Measurements from ENCODE around the gene LRP8. TPM values are rescaled to one million over a fixed set of nuclear protein-coding genes. Genes with fewer than 3 reads are reported as not detected.
A peak's percentile ranks its signal among the peaks of the same experiment; 100 is the strongest.

The LRP8 gene
- total and polyA plus RNA-seq, 5 experiments from 2014 or later, result 0.75 to 11.7 (median 1.4) TPM

DNA sequence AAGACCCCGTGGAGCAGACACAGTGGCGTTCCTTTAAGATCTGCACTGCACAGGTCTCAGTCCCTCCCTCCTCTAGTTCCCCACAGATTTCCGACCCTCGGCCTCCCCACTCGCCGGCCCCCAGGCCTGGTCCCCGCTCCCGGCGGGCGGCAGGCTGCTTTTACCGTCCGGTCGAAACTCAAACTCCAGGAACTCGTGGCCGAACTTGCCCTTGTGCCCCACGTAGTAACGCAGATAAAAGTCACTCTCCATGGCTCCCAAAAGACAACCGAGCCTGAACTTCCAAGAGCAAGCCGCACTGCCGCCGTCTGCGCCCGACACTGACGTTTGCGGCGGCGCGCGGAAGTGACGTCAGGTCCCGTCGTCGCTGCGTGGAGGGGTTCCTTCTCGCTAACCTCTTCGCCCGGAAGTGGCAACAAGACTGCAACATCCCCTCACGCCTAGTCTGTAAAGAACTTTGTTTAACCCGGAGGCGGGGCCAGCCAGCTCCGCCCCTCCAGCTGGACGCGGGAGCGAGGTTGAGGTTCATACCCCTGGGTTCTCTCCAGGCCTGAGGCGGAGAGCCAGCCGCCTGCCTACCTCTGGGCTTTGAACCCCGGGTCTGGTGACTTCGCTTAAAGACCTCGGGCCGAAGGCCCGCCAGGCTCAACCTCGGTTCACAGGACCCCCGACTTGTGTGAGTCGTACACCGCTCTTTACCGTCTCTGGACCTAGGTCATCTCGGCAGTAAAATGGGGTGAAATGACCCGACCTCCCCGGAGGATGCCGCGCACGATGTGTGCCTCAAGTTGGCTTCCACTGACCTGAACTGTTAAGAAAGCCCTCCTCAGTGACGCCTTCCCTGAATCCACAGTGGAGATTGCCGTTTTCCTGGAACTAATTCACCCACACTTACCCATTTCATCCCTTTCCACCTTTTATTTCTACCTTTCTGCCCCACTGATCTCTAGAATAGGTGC, 89.4 kb downstream of the LRP8 start, which contains the start of gene MAGOH:
Gene MAGOH, minus strand, starts transcription at position 322 of the 959 bp plus-strand sequence. Its CDS starts 70 bp downstream, at position 252.
- DNase-seq, result peak; percentile 87 to 97 (median 94)
- ATAC-seq, result peak; percentile 97 to 98
- Mint-ChIP-seq H3K27ac (peak within 1 kb of the TSS; percentile 92 to 99 (median 98)), H3K36me3 (peaks cover 0 to 31% (median 0%) of the 10 kb centered on the region in 3 donors), H3K27me3 (no peaks in the 10 kb centered on the region), H3K9me3 (no peaks in the 10 kb centered on the region), H3K4me1 (peaks cover 22 to 37% (median 34%) of the 10 kb centered on the region in 4 donors), H3K4me3 (peak within 1 kb of the TSS; percentile 94 to 100 (median 97))
- POLR2A ChIA-PET, result interaction anchor here (2.4 kb wide), 1 partner anchor 18 kb away, joined by 28 read pairs; the partner anchor contains the start of gene CZIB

- DNase-seq (no peak), ATAC-seq (no peak)
- POLR2A ChIA-PET, result interaction anchor here (0.7 to 2.4 kb wide), 2 partner anchors 17 to 42 kb away, joined by 3 to 28 read pairs; partner anchors contain the start of genes CPT2 and CZIB
- Mint-ChIP-seq H3K4me3 (peak overlapping the region; percentile 94 to 100 (median 97)), H3K4me1 (peaks cover 22 to 37% (median 34%) of the 10 kb centered on the region in 4 donors), H3K27ac (peak overlapping the region; percentile 92 to 99 (median 98)), H3K36me3 (peaks cover 0 to 40% (median under 1%) of the 10 kb centered on the region in 3 donors), H3K27me3 (no peaks in the 10 kb centered on the region), H3K9me3 (no peaks in the 10 kb centered on the region)
Measured at GRCh38 chr1:53237638-53238037, 90.2 kb downstream of the LRP8 start.

GRCh38 chr1:53220962-53221286, 106.9 kb downstream of the LRP8 start:
- Mint-ChIP-seq H3K9me3 (no peaks in the 10 kb centered on the region), H3K27me3 (no peaks in the 10 kb centered on the region), H3K27ac (peak overlapping the region; percentile 94 to 99 (median 98)), H3K4me1 (peaks cover 10 to 30% (median 26%) of the 10 kb centered on the region in 4 donors), H3K4me3 (peak overlapping the region; percentile 89 to 97 (median 92)), H3K36me3 (peaks cover 0 to 14% (median 0%) of the 10 kb centered on the region in 3 donors)
- POLR2A ChIA-PET, result interaction anchor here (1.5 to 4.7 kb wide), 3 partner anchors 17 to 25 kb away, joined by 11 to 28 read pairs (median 12); partner anchors contain the start of genes CPT2 and MAGOH
- DNase-seq (no peak), ATAC-seq (no peak)

- Mint-ChIP-seq H3K4me1 (peaks cover 10 to 30% (median 26%) of the 10 kb centered on the region in 4 donors), H3K27ac (peak within 1 kb of the TSS; percentile 94 to 99 (median 98)), H3K9me3 (no peaks in the 10 kb centered on the region), H3K27me3 (no peaks in the 10 kb centered on the region), H3K36me3 (peaks cover 0 to 19% (median 0%) of the 10 kb centered on the region in 3 donors), H3K4me3 (peak within 1 kb of the TSS; percentile 89 to 97 (median 92))
- DNase-seq, result peak; percentile 80 to 98 (median 92)
- peak; percentile 91 to 93 for ATAC-seq
- POLR2A ChIA-PET, result interaction anchor here (1.2 to 4.7 kb wide), 4 partner anchors 9 to 25 kb away, joined by 3 to 28 read pairs (median 12); partner anchors contain the start of genes CPT2 and MAGOH
Measured at GRCh38 chr1:53220171-53220961, 107.5 kb downstream of the LRP8 start, which contains the start of gene CZIB. CZIB (minus strand) TSS chr1:53220634; CDS start chr1:53220575, 59 bp downstream.

GRCh38 chr1:53219711-53220110, 108.2 kb downstream of the LRP8 start:
- ATAC-seq (no peak), DNase-seq (no peak)
- H3K9me3 Mint-ChIP-seq, result no peaks in the 10 kb centered on the region
- peak overlapping the region; percentile 89 to 97 (median 92) for H3K4me3 Mint-ChIP-seq
- peaks cover 0 to 23% (median 0%) of the 10 kb centered on the region in 3 donors for H3K36me3 Mint-ChIP-seq
- peak overlapping the region; percentile 94 to 99 (median 98) for H3K27ac Mint-ChIP-seq
- POLR2A ChIA-PET, result interaction anchor here (1.2 to 4.7 kb wide), 4 partner anchors 9 to 24 kb away, joined by 3 to 28 read pairs (median 12); partner anchors contain the start of genes CPT2 and MAGOH
- peaks cover 10 to 30% (median 26%) of the 10 kb centered on the region in 4 donors for H3K4me1 Mint-ChIP-seq
- no peaks in the 10 kb centered on the region for H3K27me3 Mint-ChIP-seq

DNA sequence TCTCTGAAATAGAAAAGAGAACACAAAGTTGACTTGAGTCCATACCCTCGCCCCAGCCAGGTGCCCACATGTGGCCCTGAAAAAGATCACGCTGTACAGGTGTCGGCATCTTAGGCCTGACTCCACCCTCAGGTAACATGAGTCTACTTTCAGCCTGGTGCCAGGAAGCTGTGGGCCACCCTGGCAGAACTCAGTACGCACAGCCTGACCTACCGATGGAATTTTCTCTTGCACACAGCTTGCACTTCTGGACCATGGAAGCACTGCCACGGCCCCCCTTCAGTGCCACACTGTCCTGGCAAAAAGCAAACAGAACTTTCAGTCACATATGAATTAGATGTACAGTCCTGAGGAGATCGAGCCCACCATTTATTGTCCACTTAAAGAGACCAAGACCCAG, 109.7 kb downstream of the LRP8 start:
- ATAC-seq (no peak), DNase-seq (no peak)
- Mint-ChIP-seq H3K27me3 (no peaks in the 10 kb centered on the region), H3K9me3 (no peaks in the 10 kb centered on the region), H3K4me1 (peaks cover 10 to 30% (median 26%) of the 10 kb centered on the region in 4 donors), H3K36me3 (peaks cover 0 to 38% (median 8%) of the 10 kb centered on the region in 3 donors), H3K4me3 (peak overlapping the region in 2 of 10 donors; percentile 19 to 33), H3K27ac (peak overlapping the region; percentile 25 to 99 (median 74))
- POLR2A ChIA-PET, result interaction anchor here (4.7 kb wide), 1 partner anchor 20 kb away, joined by 28 read pairs; the partner anchor contains the start of gene MAGOH

DNA sequence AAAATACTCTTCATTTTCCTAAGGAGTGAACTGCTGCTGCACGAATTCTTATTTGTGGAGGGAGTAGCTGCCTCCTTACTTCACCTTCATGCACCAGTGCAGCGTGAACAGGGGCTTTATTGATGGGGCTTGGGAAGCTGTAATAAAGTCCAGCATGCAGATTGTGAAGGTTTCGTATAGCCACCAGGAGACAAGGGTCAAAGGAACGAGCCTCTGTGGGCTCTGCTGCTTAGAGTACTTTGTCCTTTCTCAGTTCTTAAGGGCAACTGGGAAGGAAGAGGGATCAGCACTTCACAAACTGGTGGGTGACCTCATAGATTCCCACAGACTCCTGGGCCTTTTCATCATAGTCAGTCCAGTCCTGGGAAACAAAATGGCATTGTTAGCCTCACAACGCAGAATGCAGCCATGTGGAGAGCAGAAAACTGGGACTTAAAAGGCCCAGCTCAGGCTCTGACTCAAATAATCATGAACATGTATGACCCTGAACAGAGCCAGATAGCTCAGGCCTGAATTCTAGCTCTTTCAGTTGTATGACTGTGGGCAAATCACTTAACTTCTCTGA, 113.4 kb downstream of the LRP8 start:
- Mint-ChIP-seq H3K27me3 (no peaks in the 10 kb centered on the region), H3K36me3 (peaks cover 5 to 73% (median 20%) of the 10 kb centered on the region in 3 donors), H3K9me3 (no peaks in the 10 kb centered on the region), H3K27ac (peak overlapping the region in 1 of 10 donors; percentile 60), H3K4me3 (no peak overlapping the region), H3K4me1 (peaks cover 8 to 12% (median 10%) of the 10 kb centered on the region in 4 donors)
- DNase-seq (no peak), ATAC-seq (no peak)
- POLR2A ChIA-PET, result interaction anchor here (1.0 to 1.2 kb wide), 2 partner anchors 16 to 19 kb away, joined by 3 to 4 read pairs; no protein-coding TSS in a partner anchor

GRCh38 chr1:53210954-53211353, 116.9 kb downstream of the LRP8 start:
- ATAC-seq (no peak), DNase-seq (no peak)
- Mint-ChIP-seq H3K27ac (no peak overlapping the region), H3K27me3 (no peaks in the 10 kb centered on the region), H3K4me3 (no peak overlapping the region), H3K4me1 (peaks cover 0 to 8% (median 2%) of the 10 kb centered on the region in 4 donors), H3K9me3 (peaks cover 0 to 12% (median 7%) of the 10 kb centered on the region in 9 donors), H3K36me3 (peaks cover 21 to 90% (median 48%) of the 10 kb centered on the region in 3 donors)
- POLR2A ChIA-PET, result interaction anchor here (0.7 to 1.2 kb wide), 2 partner anchors 9 to 80 kb away, joined by 3 read pairs; no protein-coding TSS in a partner anchor

DNA sequence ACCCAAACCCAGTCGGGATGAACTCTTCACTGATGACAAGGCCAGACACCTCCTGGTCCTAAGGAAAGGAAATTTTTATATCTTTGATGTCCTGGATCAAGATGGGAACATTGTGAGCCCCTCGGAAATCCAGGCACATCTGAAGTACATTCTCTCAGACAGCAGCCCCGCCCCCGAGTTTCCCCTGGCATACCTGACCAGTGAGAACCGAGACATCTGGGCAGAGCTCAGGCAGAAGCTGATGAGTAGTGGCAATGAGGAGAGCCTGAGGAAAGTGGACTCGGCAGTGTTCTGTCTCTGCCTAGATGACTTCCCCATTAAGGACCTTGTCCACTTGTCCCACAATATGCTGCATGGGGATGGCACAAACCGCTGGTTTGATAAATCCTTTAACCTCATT, 117.5 kb downstream of the LRP8 start:
- H3K27ac Mint-ChIP-seq, result no peak overlapping the region
- ATAC-seq (no peak), DNase-seq (no peak)
- POLR2A ChIA-PET, result interaction anchor here (1.2 kb wide), 1 partner anchor 9 kb away, joined by 3 read pairs; no protein-coding TSS in a partner anchor
- H3K4me3 Mint-ChIP-seq, result no peak overlapping the region
- H3K36me3 Mint-ChIP-seq, result peaks cover 21 to 91% (median 49%) of the 10 kb centered on the region in 3 donors
- H3K27me3 Mint-ChIP-seq, result no peaks in the 10 kb centered on the region
- H3K4me1 Mint-ChIP-seq, result peaks cover 0 to 8% (median 2%) of the 10 kb centered on the region in 4 donors
- H3K9me3 Mint-ChIP-seq, result peaks cover 0 to 16% (median 7%) of the 10 kb centered on the region in 9 donors

- no peak overlapping the region for H3K4me3 Mint-ChIP-seq
- ATAC-seq (no peak), DNase-seq (no peak)
- peaks cover 9 to 24% (median 18%) of the 10 kb centered on the region in 4 donors for H3K4me1 Mint-ChIP-seq
- POLR2A ChIA-PET, result no interaction called here
- no peaks in the 10 kb centered on the region for H3K27me3 Mint-ChIP-seq
- peaks cover 44 to 95% (median 67%) of the 10 kb centered on the region in 3 donors for H3K36me3 Mint-ChIP-seq
- H3K27ac Mint-ChIP-seq, result no peak overlapping the region
- H3K9me3 Mint-ChIP-seq, result peaks cover 0 to 23% (median 13%) of the 10 kb centered on the region in 9 donors
Measured at GRCh38 chr1:53207726-53208125, 120.1 kb downstream of the LRP8 start.

GRCh38 chr1:53206735-53207379, 121.0 kb downstream of the LRP8 start:
- Mint-ChIP-seq H3K36me3 (peaks cover 44 to 95% (median 73%) of the 10 kb centered on the region in 3 donors), H3K27me3 (no peaks in the 10 kb centered on the region), H3K4me3 (peak overlapping the region in 1 of 10 donors; percentile 42), H3K4me1 (peaks cover 10 to 28% (median 19%) of the 10 kb centered on the region in 4 donors), H3K27ac (no peak overlapping the region), H3K9me3 (peaks cover 0 to 23% (median 13%) of the 10 kb centered on the region in 9 donors)
- POLR2A ChIA-PET, result no interaction called here
- ATAC-seq (no peak), DNase-seq (no peak)

Data from naive thymus-derived CD8-positive, alpha-beta T cell (primary cell).